Dendritic cell treated with granulocyte-macrophage colony-stimulating factor and Interleukin-4, amounts not matched to agents 40 ng/mL and 50 ng/mL, for 4 days (primary cell): ENCODE results near the gene RHBG.
"Not testable (repeated sequence)": the region's sequence is repeated elsewhere in the genome, so short reads cannot be mapped to it uniquely, and the experiment has no call there.

Source experiments
- H3K27ac Mint-ChIP-seq: one replicate; pipeline ENCODE4 v1.8.0; 2022; ENCODE audit warnings: mild to moderate bottlenecking, mixed read lengths
- H3K27me3 Mint-ChIP-seq: one replicate; pipeline ENCODE4 v1.8.0; 2022; ENCODE audit warnings: mild to moderate bottlenecking, mixed read lengths
- H3K36me3 Mint-ChIP-seq: one replicate; pipeline ENCODE4 v1.8.0; 2022; ENCODE audit warnings: low read depth, mixed read lengths
- H3K4me1 Mint-ChIP-seq: one replicate; pipeline ENCODE4 v1.8.0; 2022; ENCODE audit warnings: low read depth, mixed read lengths
- H3K4me3 Mint-ChIP-seq: one replicate; pipeline ENCODE4 v1.8.0; 2022; ENCODE audit warnings: mild to moderate bottlenecking, moderate library complexity, mixed read lengths
- H3K9me3 Mint-ChIP-seq: one replicate; pipeline ENCODE4 v1.8.0; 2022; ENCODE audit warnings: mixed read lengths
- intact Hi-C: fragments of 100-400 bp; cut with micrococcal nuclease; formaldehyde crosslinking; loops from one replicate; pipeline ENCODE4 v1.15.0; 2022

Gene RHBG

DNA sequence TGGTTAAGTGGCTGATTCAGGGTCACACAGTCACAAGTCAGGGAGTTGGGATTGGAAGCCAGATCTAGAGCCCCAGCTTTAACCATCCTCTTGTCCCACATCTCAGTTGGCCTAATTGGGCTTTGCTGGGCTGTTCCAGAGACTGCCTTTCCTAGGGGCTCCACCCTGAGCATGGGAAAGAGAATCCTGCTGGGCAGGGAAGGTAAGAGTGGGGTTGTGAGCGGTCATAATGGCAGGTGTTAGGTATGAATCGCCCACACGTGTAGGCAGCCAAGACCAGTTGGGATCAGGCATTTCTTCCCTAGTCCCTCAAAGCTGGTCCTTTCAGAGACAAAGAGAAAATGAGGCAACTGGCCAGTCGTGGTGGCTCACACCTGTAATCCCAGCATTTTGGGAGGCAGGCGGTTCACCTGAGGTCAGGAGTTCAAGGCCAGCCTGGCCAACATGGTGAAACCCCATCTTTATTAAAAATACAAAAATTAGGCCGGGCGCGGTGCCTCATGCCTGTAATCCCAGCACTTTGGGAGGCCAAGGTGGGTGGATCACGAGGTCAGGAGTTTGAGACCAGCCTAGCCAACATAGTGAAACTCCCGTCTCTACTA is 775 bp downstream of the RHBG start:
- H3K27ac Mint-ChIP-seq, H3K4me3 Mint-ChIP-seq, H3K9me3 Mint-ChIP-seq, H3K36me3 Mint-ChIP-seq, intact Hi-C loops: not testable (repeated sequence)
- Mint-ChIP-seq H3K4me1 (peaks cover 26% of the 10 kb centered on the region), H3K27me3 (peaks cover 54% of the 10 kb centered on the region)

DNA sequence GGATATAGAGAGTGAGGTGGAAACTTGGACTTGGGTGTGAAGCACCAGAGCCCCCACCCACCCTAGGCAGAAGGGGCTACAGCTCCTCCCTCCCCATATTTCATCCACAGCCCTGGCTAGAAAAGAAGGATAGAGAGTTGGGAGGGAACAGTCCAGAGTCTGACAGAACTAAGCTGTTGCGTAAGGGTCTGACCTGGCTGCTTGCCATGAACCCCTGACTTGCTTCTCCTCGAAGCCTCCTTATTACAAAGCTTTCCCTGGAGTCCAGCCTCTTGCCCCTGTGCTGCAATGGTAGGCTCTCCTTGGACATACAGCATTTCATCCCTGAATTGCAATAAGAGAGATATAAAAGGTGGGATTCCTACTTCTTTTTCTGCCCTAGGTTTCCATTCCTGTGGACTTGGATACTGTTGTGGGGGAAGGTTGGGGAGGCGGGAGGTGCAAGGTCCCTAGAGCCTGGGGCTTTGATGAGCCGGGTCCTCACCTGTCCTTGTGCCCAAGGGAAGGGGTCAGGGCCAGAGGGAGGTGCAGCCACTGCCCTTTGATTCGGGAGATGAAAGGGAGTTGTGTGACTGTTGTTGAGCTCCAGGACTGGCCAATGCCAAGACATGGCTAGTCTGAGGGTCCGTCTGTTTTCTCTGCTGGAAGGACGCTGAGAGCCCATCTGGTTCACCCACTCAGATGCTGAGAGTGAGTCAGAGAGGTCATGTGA is 2.7 kb downstream of the RHBG start:
- intact Hi-C loops, result no loop called here
- Mint-ChIP-seq H3K27ac (no peak overlapping the region), H3K36me3 (no peaks in the 10 kb centered on the region), H3K4me3 (no peak overlapping the region), H3K4me1 (peaks cover 34% of the 10 kb centered on the region), H3K9me3 (no peaks in the 10 kb centered on the region), H3K27me3 (peaks cover 37% of the 10 kb centered on the region)

DNA sequence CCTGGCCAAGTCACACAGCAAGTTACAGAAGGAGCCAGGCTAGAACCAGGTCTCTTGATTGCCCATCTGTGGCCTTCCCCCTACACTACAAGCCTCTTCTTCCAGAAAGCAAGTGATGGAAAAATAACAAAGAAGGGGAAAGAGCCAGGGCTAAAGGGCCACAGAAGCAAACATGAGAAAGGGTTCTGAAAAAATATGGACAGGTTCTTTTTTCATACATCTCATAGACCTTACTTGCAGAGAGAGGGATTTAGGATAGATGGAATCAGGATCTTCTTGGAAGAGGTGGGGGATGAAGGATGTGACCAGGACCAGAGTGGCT is 3.2 kb downstream of the RHBG start:
- Mint-ChIP-seq H3K9me3 (no peaks in the 10 kb centered on the region), H3K4me3 (no peak overlapping the region), H3K36me3 (no peaks in the 10 kb centered on the region), H3K4me1 (peaks cover 39% of the 10 kb centered on the region), H3K27me3 (peaks cover 32% of the 10 kb centered on the region), H3K27ac (no peak overlapping the region)
- intact Hi-C loops, result no loop called here

DNA sequence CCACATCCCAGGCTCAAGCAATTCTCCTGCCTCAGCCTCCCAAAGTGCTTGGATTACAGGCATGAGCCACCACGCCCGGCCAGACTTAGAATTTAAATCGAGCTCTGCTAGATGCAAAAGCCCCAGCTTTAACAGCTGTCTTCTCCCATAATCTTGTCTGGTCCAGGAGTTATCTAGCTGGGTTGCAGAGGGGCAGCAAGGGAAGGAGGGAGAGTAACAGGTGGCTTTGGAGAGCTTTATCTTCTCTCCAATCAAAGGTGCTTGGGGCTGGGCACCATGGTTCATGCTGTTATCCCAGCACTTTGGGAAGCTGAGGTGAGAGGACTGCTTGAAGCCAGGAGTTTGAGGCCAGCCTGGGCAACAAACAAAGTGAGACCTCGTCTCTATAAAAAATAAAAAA is 3.9 kb downstream of the RHBG start:
- intact Hi-C loops, result no loop called here
- peaks cover 45% of the 10 kb centered on the region for H3K4me1 Mint-ChIP-seq
- H3K36me3 Mint-ChIP-seq, result no peaks in the 10 kb centered on the region
- no peak overlapping the region for H3K27ac Mint-ChIP-seq
- H3K4me3 Mint-ChIP-seq, result no peak overlapping the region
- no peaks in the 10 kb centered on the region for H3K9me3 Mint-ChIP-seq
- H3K27me3 Mint-ChIP-seq, result peaks cover 26% of the 10 kb centered on the region

DNA sequence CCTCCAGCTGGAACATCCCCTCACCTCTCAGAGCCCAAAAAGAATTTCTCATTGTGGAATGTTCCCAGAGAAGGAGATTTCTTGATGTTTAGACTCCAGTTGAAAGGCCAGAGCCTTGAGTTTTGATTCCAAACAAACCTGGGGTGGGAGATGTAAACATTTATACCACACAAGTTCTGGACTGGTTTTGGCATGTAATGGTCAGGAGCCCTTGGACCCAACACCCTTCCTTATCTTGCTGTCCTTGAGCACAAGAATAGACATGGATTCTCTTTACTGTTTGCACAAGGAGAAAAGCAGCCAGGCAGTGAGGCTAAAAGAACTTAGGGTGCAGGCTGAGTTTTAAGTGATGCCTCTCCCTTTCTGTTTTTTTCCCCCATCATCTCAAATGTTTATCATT is 4.5 kb downstream of the RHBG start:
- intact Hi-C loops, result no loop called here
- H3K36me3 Mint-ChIP-seq, result no peaks in the 10 kb centered on the region
- no peak overlapping the region for H3K4me3 Mint-ChIP-seq
- H3K27ac Mint-ChIP-seq, result no peak overlapping the region
- H3K27me3 Mint-ChIP-seq, result peaks cover 19% of the 10 kb centered on the region
- H3K4me1 Mint-ChIP-seq, result peaks cover 45% of the 10 kb centered on the region
- H3K9me3 Mint-ChIP-seq, result no peaks in the 10 kb centered on the region

DNA sequence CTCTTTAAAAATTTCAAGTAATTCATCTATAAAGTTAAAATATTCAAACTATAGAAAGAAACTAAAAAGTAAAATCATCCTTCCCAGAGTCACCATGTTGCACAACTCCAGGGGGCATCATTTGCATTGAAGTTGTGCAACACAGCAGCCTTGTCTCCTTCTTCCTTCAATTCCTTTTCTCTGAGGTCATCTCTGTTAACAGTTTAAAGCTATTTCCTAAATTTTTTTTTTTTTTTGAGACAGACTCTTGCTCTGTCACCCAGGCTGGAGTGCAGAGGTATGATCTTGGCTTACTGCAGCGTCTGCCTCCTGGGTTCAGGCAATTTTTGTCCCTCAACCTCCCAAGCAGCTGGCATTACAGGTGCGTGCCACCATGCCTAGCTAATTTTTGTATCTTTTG is 7.1 kb downstream of the RHBG start:
- Mint-ChIP-seq H3K4me3 (no peak overlapping the region), H3K4me1 (peaks cover 36% of the 10 kb centered on the region), H3K27ac (no peak overlapping the region), H3K27me3 (peaks cover 6% of the 10 kb centered on the region), H3K9me3 (no peaks in the 10 kb centered on the region), H3K36me3 (no peaks in the 10 kb centered on the region)
- intact Hi-C loops, result no loop called here

DNA sequence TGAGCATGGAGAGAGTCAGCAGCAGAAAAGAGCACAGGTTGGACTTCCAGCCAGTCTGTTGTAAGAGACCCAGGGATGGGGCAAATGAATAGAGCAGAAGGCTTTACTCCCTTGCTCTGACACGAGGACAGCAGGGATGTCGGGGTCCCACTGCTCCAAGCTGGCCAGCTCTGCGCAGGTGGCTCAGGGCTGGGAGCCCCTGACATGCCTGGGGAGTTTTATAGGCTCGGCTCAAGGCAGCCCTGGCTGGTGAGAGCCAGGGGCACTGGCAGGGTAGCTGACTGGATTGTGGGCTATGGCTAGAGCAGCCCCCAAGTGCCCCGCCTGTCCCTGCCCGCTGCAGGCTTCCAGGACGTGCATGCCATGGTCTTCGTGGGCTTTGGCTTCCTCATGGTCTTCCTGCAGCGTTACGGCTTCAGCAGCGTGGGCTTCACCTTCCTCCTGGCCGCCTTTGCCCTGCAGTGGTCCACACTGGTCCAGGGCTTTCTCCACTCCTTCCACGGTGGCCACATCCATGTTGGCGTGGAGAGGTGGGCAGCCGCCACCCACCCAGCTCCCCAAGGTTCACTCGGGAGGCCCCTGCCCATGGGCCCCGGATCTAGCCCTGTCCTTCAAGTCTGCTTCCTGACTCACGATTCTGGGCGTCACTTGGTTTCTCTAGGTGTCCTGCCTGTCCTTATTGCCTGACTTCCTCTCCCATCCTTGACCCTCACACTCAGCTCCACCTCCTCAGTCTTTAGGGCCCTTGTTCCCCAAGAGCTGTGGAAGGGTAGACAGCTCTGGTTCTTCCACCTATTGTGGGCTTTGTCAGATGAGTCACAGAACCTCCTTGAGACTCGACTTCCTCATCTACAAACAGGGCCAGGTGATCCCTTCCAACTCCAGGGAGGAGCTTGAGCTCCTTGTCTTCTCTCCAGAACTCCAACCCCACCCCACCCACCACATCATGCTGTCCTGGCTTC is 8.2 kb downstream of the RHBG start:
- intact Hi-C loops, result no loop called here
- Mint-ChIP-seq H3K4me1 (peaks cover 30% of the 10 kb centered on the region), H3K27me3 (peaks cover 11% of the 10 kb centered on the region), H3K4me3 (no peak overlapping the region), H3K9me3 (no peaks in the 10 kb centered on the region), H3K27ac (no peak overlapping the region), H3K36me3 (no peaks in the 10 kb centered on the region)

DNA sequence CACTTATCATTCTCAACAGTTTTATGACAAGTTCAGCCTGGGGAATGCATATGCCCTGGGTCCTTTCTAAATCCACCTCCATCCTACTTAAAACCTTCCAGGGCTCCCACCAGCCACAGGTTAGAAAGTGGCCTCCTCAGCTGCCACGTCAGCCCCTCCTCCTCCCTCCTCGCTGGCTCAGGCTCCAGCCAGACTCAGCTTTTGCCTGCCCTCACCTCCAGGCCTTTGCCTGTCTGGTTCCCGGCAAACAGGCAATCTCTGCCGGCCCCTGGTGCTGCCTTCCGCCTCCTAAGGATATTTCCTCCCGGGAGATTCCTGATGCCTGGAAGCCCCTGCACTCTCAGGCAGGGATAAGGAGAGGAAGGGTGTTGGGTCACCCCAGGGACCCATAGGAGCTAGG is 9.5 kb downstream of the RHBG start:
- Mint-ChIP-seq H3K36me3 (no peaks in the 10 kb centered on the region), H3K27ac (no peak overlapping the region), H3K4me1 (peaks cover 26% of the 10 kb centered on the region), H3K4me3 (no peak overlapping the region), H3K9me3 (no peaks in the 10 kb centered on the region), H3K27me3 (peaks cover 8% of the 10 kb centered on the region)
- intact Hi-C loops, result no loop called here

DNA sequence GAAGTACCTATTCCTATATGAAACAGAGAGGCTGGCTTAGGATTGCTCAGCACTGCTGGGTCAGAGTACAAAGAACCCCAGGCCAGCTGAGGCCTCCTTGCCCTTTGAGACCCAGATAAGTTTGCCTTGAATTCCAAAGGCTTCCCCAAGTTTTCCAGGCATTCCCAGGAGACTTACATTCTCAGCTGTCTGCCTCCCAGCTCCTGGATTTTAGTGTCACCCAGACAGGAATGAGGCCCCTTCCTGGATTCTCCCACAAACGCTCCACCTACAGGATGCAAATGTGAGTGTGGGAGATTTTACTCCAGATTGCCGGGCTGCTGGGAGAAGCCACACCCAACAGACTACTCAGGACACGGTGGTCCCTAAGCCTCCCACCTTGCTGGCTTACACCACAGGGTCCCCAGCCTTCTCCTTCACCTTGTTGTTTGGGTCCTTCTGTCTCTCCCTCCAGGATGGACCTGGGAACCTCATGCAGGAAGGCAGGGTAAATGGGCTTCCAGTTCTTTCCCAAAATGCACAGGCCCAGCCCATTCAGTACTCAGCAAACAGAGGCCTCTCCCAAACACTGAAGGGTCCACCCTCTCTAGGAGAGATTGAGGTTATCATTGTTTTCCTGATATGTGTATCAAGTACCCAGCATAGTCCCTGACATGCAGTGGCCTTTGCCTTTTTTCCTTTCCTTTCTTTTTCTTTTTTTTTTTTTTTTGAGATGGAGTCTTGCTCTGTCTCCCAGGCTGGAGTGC is 10.6 kb downstream of the RHBG start:
- peaks cover 31% of the 10 kb centered on the region for H3K4me1 Mint-ChIP-seq
- peaks cover 5% of the 10 kb centered on the region for H3K27me3 Mint-ChIP-seq
- H3K4me3 Mint-ChIP-seq, result no peak overlapping the region
- no peaks in the 10 kb centered on the region for H3K9me3 Mint-ChIP-seq
- no peak overlapping the region for H3K27ac Mint-ChIP-seq
- H3K36me3 Mint-ChIP-seq, result no peaks in the 10 kb centered on the region
- intact Hi-C loops, result no loop called here

DNA sequence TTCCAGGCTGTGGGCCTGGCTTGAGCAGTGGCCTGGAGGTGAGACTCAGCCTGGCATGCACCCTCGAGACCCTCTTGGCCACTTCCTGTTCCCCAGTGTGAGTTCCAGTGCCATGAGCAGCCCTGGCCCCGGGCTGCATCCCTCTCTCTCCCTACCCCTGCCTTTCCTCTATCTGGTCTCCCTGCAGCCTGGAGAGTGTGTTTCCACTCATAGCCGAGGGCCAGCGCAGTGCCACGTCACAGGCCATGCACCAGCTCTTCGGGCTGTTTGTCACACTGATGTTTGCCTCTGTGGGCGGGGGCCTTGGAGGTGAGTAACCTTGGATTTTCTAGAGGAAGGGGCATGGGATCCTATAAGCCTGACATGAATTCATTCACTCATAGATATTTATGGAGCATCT is 13.6 kb downstream of the RHBG start:
- Mint-ChIP-seq H3K4me3 (no peak overlapping the region), H3K27ac (no peak overlapping the region), H3K36me3 (no peaks in the 10 kb centered on the region), H3K4me1 (peaks cover 30% of the 10 kb centered on the region), H3K27me3 (peaks cover 26% of the 10 kb centered on the region), H3K9me3 (no peaks in the 10 kb centered on the region)
- intact Hi-C loops, result no loop called here

DNA sequence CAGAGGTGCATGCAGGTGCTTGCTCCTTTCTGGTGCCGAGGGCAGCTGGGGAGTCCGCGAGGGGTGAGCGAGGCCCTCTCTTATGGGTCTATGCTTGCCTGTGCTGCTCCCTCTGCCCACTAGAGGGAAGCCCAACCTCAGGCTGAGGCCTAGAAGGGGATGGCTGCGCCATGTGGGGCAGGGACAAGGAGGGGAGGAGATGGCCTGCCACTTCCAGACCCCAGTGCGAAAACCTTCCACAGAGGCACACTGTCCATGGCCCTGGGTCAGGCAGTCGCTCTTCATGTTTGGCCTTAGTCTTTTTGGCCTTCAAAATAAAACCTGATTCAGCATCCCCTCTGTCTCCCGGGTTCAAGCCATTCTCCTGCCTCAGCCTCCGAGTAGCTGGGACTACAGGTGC is 14.0 kb downstream of the RHBG start:
- H3K36me3 Mint-ChIP-seq, result no peaks in the 10 kb centered on the region
- peaks cover 28% of the 10 kb centered on the region for H3K4me1 Mint-ChIP-seq
- no peak overlapping the region for H3K27ac Mint-ChIP-seq
- no peaks in the 10 kb centered on the region for H3K9me3 Mint-ChIP-seq
- H3K4me3 Mint-ChIP-seq, result no peak overlapping the region
- peaks cover 31% of the 10 kb centered on the region for H3K27me3 Mint-ChIP-seq
- intact Hi-C loops, result no loop called here

DNA sequence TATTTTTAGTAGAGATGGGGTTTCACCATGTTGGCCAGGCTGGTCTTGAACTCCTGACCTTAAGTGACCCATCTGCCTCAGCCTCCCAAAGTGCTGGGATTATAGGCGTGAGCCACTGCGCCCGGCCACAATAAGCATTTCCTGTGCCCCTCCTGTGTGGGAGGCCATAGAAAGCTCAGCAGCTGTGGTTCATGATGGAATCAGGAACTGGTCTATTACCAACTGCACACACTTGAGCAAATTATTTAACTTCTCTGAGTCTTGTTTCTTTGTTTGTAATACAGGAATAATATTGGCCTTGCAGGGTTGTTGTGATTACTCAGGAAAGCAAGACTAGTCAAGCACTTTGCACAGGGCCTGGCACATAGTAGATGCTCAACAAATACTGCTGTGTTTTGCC is 15.0 kb downstream of the RHBG start:
- no peaks in the 10 kb centered on the region for H3K36me3 Mint-ChIP-seq
- H3K4me1 Mint-ChIP-seq, result peaks cover 32% of the 10 kb centered on the region
- intact Hi-C loops, result no loop called here
- no peak overlapping the region for H3K27ac Mint-ChIP-seq
- no peak overlapping the region for H3K4me3 Mint-ChIP-seq
- H3K9me3 Mint-ChIP-seq, result no peaks in the 10 kb centered on the region
- H3K27me3 Mint-ChIP-seq, result peaks cover 40% of the 10 kb centered on the region

DNA sequence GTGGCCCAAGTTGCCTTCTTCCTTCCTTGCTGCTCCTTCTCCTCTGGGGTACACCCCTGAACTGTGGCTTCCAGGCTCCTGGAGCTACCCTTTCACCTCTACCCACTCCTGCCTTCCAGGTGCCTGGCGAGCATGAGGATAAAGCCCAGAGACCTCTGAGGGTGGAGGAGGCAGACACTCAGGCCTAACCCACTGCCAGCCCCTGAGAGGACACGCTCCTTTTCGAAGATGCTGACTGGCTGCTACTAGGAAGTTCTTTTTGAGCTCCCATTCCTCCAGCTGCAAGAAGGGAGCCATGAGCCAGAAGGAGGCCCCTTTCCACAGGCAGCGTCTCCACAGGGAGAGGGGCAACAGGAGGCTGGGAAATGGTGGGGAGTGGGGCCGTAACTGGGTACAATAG is 15.6 kb downstream of the RHBG start:
- Mint-ChIP-seq H3K36me3 (no peaks in the 10 kb centered on the region), H3K4me1 (peaks cover 32% of the 10 kb centered on the region), H3K4me3 (no peak overlapping the region), H3K27me3 (peaks cover 46% of the 10 kb centered on the region), H3K27ac (peak overlapping the region; percentile 30), H3K9me3 (no peaks in the 10 kb centered on the region)
- intact Hi-C loops, result loop anchor here (1.0 to 5.0 kb wide), 2 partner anchors 62 to 223 kb away; no protein-coding TSS in a partner anchor
